Activated naive CD4-positive, alpha-beta T cell treated with anti-CD3 and anti-CD28 coated beads, Interleukin-2, amount 10 ng/mL, durations not matched to agents 7 days and 5 days (primary cell): Measurements from ENCODE around the gene CTNNAL1.
A peak's percentile ranks its signal among the peaks of the same experiment; 100 is the strongest.

Experiments
- CTCF ChIA-PET: fragments of 350-600 bp; sonication (Branson Sonifier 250); formaldehyde crosslinking; loops from one replicate; lab custom pipeline; 2021; ENCODE audit warnings: antibody characterized with exemption; lab: Charles Lee
- DNase-seq: peaks from one replicate; pipeline ENCODE4 v3.0.0-alpha.2; 2020
- H3K27ac Mint-ChIP-seq: one replicate; pipeline ENCODE4 v1.8.0; 2021; ENCODE audit warnings: mild to moderate bottlenecking, moderate library complexity, mixed read lengths
- H3K27me3 Mint-ChIP-seq: one replicate; pipeline ENCODE4 v1.8.0; 2021; ENCODE audit warnings: mild to moderate bottlenecking, mixed read lengths
- H3K36me3 Mint-ChIP-seq: one replicate; pipeline ENCODE4 v1.8.0; 2021; ENCODE audit warnings: mixed read lengths
- H3K4me1 Mint-ChIP-seq: one replicate; pipeline ENCODE4 v1.8.0; 2021; ENCODE audit warnings: mixed read lengths
- H3K4me3 Mint-ChIP-seq: one replicate; pipeline ENCODE4 v1.8.0; 2021; ENCODE audit warnings: mild to moderate bottlenecking, moderate library complexity, mixed read lengths
- H3K9me3 Mint-ChIP-seq: one replicate; pipeline ENCODE4 v1.8.0; 2021; ENCODE audit warnings: mixed read lengths

Gene CTNNAL1

DNA sequence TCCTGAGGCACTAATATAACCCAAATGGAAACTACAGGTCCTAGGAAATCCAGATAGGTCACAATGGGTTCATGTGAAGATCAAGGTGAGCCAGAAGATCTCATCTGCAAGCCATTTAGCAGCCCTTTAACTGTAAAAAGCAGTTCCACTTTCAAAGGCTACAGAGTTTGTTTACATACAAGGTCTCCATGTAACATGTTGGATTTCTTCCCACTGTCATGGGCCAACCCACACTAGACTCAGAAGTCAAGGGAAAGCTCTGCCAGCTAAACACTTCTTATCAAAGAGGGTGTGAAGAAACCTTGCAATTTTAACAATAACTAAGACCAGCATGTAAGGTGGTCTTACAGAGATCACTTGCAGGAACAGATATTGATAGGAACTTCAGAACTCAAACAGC lies 3.8 kb upstream of the CTNNAL1 start:
- peaks cover 16% of the 10 kb centered on the region for H3K4me1 Mint-ChIP-seq
- no peaks in the 10 kb centered on the region for H3K9me3 Mint-ChIP-seq
- H3K27ac Mint-ChIP-seq = no peak overlapping the region
- CTCF ChIA-PET = interaction anchor here (1.3 to 1.5 kb wide), 2 partner anchors 18 to 27 kb away, joined by 3 to 4 read pairs; no protein-coding TSS in a partner anchor
- DNase-seq = no peak
- peaks cover 25% of the 10 kb centered on the region for H3K36me3 Mint-ChIP-seq
- H3K27me3 Mint-ChIP-seq = peaks cover 6% of the 10 kb centered on the region
- H3K4me3 Mint-ChIP-seq = no peak overlapping the region

DNA sequence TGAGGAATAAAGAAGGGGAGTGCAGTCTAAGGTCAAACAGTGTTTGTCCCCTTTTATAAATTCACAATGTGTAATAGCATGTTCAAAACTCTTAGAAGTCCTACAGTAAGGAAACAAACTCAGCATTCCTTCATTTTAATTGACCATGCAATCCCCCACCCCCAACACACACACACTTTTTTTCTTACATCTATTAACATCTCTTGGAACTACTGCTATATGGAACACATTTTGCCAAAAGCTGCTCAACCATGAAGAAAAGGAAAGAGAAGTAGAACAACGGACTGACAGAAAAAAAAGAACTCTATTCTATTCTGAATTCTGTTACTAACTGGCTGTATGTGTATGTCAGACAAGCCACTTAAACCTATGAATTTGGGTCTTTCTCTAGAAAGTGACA lies 2.8 kb upstream of the CTNNAL1 start:
- DNase-seq = no peak
- H3K36me3 Mint-ChIP-seq = peaks cover 30% of the 10 kb centered on the region
- peaks cover 26% of the 10 kb centered on the region for H3K4me1 Mint-ChIP-seq
- peaks cover 6% of the 10 kb centered on the region for H3K27me3 Mint-ChIP-seq
- CTCF ChIA-PET = interaction anchor here (1.3 to 1.5 kb wide), 2 partner anchors 17 to 27 kb away, joined by 3 to 4 read pairs; no protein-coding TSS in a partner anchor
- H3K4me3 Mint-ChIP-seq = no peak overlapping the region
- no peaks in the 10 kb centered on the region for H3K9me3 Mint-ChIP-seq
- no peak overlapping the region for H3K27ac Mint-ChIP-seq

DNA sequence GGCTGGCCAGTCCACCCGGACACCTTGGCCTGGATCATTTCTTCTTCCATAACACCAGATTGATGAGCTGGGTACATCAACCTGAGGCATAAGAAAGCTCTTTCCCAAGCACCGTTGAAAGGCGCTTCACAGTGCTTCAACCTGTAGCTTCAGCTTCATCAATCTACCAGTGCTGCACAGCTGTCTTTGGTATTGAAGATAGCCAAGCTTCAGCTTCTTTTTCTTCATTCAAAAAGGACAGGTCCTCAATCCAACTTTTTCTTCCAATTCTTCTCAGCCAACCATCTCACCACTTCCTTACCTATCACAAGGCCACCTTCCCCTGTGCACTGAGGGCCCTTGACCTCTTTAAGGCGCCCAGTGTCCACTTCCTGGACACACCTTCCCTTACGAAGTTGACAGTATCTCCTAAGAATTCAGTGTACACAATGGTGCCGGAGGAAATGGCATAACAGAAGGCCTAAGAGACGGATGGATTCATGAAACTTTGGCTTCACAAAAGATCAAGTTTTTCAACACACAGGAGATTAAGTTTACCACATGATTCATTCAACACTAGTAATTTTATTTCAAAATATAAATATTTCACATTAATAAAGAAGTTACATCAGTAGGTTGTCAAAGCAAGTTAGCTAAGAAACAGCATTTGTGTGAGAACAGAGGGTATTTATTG lies 1.4 kb upstream of the CTNNAL1 start:
- H3K27me3 Mint-ChIP-seq = peaks cover 6% of the 10 kb centered on the region
- H3K36me3 Mint-ChIP-seq = peaks cover 18% of the 10 kb centered on the region
- peak overlapping the region; percentile 6 for H3K27ac Mint-ChIP-seq
- H3K4me1 Mint-ChIP-seq = peaks cover 31% of the 10 kb centered on the region
- H3K4me3 Mint-ChIP-seq = no peak overlapping the region
- H3K9me3 Mint-ChIP-seq = no peaks in the 10 kb centered on the region
- no peak for DNase-seq
- CTCF ChIA-PET = no interaction called here

DNA sequence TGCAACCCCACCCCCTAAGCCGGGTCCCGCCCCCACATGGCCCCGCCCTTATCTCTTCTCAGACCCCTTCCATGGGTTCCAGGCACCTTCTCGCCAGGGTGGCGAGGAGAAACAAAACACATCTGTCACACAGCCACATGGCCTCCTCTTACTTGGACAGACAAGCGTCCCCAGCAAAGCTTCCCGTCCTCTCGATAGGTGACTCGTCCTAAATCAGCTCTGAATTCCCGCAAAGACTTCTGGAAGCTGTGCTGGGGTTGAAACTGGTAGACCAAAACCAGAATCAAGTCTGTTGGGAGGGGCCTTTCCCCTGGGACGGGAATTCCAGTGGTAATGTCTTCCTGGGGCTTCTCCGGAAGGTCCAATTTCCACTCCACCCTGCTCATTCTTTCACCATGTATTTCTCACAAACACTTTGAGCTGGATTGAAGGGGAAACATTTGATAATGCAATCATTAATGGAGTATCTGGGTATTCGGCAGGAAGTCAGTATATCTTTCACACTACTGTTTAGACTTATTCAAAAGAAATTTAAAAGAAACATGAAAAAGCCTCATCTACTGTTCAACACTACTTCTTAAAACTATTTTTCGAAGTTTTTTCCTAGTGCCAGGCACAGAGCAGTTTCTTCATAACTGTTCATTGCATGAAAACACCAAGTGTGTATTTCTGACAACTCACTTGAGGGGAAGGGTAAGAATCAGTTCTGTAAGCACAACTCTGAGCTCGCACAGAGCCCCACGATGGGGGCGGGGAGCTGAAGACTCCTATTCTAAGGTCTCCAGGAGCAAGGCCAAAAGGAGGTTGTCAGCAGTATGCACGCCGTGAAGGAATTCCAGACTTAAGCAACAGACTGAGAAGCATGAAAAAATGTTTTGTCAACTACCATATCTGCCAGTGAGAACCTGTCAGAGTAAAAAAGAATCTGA lies 644 bp upstream of the CTNNAL1 start:
- Mint-ChIP-seq H3K27ac (peak overlapping the region; percentile 73), H3K36me3 (peaks cover 10% of the 10 kb centered on the region), H3K4me1 (peaks cover 34% of the 10 kb centered on the region), H3K27me3 (peaks cover 6% of the 10 kb centered on the region), H3K4me3 (peak overlapping the region; percentile 79), H3K9me3 (no peaks in the 10 kb centered on the region)
- CTCF ChIA-PET = no interaction called here
- no peak for DNase-seq

DNA sequence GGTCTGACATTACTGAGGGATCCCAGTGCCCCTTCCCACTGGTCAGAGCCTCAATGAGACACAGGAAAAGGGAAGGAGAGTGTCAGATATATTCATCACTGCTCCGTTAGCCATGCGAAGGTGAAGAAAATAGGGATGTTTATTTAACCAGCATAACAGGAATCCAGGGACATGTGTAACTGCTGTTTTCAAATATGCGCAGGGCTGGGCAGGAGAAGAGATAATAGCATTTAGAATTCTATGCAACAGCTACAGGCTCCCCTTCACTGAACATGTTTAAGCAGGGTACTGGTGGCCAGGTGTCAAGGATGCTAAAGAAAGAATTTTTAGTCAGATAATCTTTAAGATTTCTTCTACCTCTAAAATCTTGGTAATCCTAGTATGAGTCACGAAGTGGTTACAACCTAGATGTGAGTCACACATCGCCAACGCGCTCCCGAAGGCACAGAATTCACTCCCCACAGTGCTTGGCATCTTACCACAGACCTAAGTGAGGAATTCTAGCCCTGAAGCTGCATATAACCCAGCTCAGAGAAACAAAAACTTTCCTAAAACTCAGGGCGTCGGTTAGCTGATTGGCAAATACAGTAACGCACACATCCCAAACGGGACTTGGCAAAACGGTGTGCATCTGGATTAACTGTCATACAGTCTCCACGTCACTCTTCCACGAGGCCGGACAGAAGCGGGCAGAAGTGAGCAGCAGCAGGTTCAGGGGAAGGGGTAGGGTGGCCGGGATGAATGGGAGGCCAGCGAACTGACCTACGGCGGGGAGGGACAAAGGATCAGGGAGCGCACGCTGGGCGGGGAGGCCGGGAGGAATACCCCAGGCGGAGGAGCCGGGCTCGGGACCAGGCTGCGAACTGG lies 1.1 kb downstream of the CTNNAL1 start:
- Mint-ChIP-seq H3K27me3 (peaks cover 6% of the 10 kb centered on the region), H3K4me3 (peak overlapping the region; percentile 99), H3K9me3 (no peaks in the 10 kb centered on the region), H3K27ac (peak overlapping the region; percentile 87), H3K36me3 (peaks cover 6% of the 10 kb centered on the region), H3K4me1 (peaks cover 34% of the 10 kb centered on the region)
- DNase-seq = peak; percentile 54
- CTCF ChIA-PET = interaction anchor here (0.7 kb wide), 1 partner anchor 106 kb away, joined by 3 read pairs; no protein-coding TSS in a partner anchor

DNA sequence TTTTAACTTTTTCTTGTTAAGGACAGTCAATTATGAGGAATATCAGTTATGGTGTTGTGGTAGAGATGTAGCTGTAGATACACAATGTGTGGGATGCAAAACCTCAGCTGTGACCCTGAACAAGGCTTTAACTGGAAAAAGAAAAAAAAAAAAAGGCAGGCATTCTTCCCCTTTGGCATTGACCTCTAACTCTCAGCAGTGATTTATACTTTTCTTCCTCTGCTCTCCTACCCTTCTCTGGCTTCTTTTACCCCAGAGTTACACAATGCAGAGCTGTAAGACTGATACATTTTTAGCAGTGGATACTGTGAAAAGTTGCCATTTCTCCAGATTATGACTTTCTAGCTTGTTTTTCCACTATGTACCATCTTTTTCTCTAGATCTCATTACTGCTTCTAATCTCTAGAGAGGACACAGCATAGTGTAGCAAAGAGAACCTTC lies 2.0 kb downstream of the CTNNAL1 start:
- peaks cover 34% of the 10 kb centered on the region for H3K4me1 Mint-ChIP-seq
- peaks cover 6% of the 10 kb centered on the region for H3K27me3 Mint-ChIP-seq
- H3K4me3 Mint-ChIP-seq = no peak overlapping the region
- no peaks in the 10 kb centered on the region for H3K9me3 Mint-ChIP-seq
- DNase-seq = no peak
- CTCF ChIA-PET = interaction anchor here (1.0 kb wide), 1 partner anchor 109 kb away, joined by 3 read pairs; the partner anchor contains the start of gene TMEM245
- peaks cover 6% of the 10 kb centered on the region for H3K36me3 Mint-ChIP-seq
- H3K27ac Mint-ChIP-seq = no peak overlapping the region

DNA sequence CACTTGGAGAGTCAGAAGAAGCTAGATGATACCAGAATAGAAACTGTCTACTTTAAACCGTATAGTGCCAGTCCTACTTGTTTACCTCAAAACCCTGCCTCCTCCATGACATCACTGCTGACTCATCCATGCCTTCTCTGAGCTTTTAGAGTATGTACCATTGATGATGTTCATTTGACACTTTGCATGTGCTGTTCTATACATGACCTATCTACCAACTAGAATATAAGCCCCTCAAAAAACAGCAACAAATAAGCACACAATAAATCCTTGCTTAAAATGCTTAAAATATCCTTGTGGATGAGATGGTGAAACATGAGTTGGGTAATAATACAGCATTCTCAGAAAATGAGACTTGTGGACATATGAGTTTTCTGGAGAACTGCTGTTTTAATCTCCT lies 2.6 kb downstream of the CTNNAL1 start:
- Mint-ChIP-seq H3K27me3 (peaks cover 6% of the 10 kb centered on the region), H3K9me3 (no peaks in the 10 kb centered on the region), H3K4me3 (no peak overlapping the region), H3K36me3 (peaks cover 6% of the 10 kb centered on the region), H3K27ac (no peak overlapping the region), H3K4me1 (peaks cover 34% of the 10 kb centered on the region)
- CTCF ChIA-PET = interaction anchor here (1.0 kb wide), 1 partner anchor 109 kb away, joined by 3 read pairs; the partner anchor contains the start of gene TMEM245
- DNase-seq = peak; percentile 73

DNA sequence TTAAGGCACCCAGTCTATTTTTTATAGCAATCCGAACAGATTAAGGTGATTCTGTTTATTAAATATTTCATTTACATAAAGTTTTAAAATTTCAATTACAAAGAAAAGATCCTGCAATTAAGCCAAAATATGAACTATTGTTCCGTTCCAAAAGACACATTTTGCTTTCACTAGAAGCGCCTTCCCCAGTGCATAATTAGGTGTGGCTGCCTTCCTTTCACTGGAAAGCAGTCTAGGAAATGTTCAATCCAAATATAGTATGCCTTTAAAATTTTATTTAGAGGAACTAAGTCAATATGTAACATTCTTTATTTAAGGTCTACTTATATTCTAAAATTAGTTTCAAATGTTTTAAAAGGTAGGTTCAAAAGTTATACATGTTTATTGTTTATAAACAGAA lies 7.6 kb downstream of the CTNNAL1 start:
- DNase-seq = no peak
- no peak overlapping the region for H3K27ac Mint-ChIP-seq
- CTCF ChIA-PET = interaction anchor here (1.8 kb wide), 1 partner anchor 52 kb away, joined by 5 read pairs; no protein-coding TSS in a partner anchor
- H3K4me3 Mint-ChIP-seq = no peak overlapping the region
- H3K36me3 Mint-ChIP-seq = peaks cover 7% of the 10 kb centered on the region
- H3K9me3 Mint-ChIP-seq = peaks cover 11% of the 10 kb centered on the region
- H3K27me3 Mint-ChIP-seq = no peaks in the 10 kb centered on the region
- H3K4me1 Mint-ChIP-seq = peaks cover 16% of the 10 kb centered on the region

DNA sequence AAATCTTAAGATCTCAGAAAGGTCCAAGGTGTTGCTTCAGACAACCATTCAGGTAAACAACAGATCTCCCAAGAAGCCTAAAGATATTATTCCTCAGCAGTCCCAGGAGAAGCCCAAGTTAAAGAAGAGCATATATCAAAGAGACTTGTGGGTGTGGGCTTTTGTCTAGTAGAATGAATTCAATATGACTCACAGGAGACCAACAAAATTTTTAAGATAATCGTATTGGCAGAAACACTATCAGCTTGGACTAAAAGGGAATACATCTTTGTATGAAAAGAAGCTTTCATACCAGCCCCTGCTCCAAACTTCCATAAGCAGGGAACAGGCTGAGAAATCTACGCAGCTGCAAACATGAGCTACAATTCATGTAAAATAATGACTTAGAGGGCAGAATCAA lies 10.2 kb downstream of the CTNNAL1 start:
- no peak for DNase-seq
- CTCF ChIA-PET = no interaction called here
- Mint-ChIP-seq H3K27me3 (no peaks in the 10 kb centered on the region), H3K9me3 (peaks cover 11% of the 10 kb centered on the region), H3K27ac (no peak overlapping the region), H3K4me1 (peaks cover 11% of the 10 kb centered on the region), H3K4me3 (no peak overlapping the region), H3K36me3 (peaks cover 7% of the 10 kb centered on the region)

DNA sequence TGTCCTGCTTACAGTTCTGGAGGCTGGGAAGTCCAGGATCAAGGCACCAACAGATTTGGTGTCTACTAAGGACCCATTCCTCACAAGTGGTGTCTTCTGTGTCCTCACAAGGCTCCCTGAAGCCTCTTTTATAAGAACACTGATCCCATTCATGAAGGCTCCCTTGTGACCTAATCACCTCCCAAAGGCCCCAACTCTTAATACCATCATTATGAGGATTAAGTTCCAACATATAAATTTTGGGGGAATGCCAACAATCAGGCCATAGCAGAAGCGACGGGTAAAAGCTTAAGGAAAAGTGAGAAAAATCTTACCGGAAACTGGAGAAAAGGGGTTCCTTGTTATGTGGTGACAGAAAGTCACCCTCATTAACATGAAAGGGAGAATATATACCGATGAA lies 11.2 kb downstream of the CTNNAL1 start:
- peaks cover 11% of the 10 kb centered on the region for H3K4me1 Mint-ChIP-seq
- H3K27me3 Mint-ChIP-seq = no peaks in the 10 kb centered on the region
- no peak for DNase-seq
- no peak overlapping the region for H3K27ac Mint-ChIP-seq
- H3K4me3 Mint-ChIP-seq = no peak overlapping the region
- CTCF ChIA-PET = no interaction called here
- H3K9me3 Mint-ChIP-seq = peaks cover 11% of the 10 kb centered on the region
- peaks cover 7% of the 10 kb centered on the region for H3K36me3 Mint-ChIP-seq

DNA sequence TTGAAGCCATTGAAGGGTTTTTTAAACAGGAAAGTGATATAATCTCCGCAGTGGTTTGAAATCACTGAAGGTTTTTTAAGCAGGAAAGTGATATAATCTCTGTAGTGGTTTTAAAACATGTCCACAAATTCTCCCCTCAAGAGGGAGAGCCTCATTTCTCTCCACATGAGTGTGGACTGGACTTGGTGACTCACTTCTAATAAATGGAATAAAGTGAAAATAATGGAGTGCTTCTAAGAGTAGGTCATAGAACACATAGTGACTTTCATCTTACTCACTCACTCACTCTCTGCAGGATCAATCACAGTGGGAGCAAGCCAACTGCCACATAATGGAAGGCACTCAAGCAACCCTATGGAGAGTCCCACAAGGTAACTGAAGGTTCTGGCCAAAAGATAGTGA lies 12.0 kb downstream of the CTNNAL1 start:
- H3K27me3 Mint-ChIP-seq = no peaks in the 10 kb centered on the region
- CTCF ChIA-PET = no interaction called here
- H3K27ac Mint-ChIP-seq = no peak overlapping the region
- H3K4me3 Mint-ChIP-seq = no peak overlapping the region
- peaks cover 11% of the 10 kb centered on the region for H3K4me1 Mint-ChIP-seq
- H3K36me3 Mint-ChIP-seq = peaks cover 7% of the 10 kb centered on the region
- H3K9me3 Mint-ChIP-seq = peaks cover 11% of the 10 kb centered on the region
- no peak for DNase-seq

DNA sequence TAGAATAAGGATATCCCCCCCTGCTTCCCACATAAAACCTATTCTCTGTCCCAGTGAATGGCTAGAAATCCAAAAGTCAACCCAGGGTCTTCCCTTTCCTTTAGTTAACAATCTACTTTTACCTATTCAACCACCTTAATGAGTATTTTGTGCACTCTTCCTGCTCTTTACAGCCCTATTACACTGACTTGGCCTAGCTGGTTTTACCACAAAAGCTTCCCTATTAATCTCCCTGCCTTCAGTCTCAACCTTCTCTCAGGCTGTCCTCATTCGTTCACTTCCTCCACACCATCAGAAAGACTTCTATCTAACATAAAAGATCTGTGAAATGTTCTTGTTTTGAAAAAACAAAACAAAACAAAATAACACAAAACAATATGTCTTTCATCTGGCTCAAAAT lies 16.2 kb downstream of the CTNNAL1 start:
- H3K27me3 Mint-ChIP-seq = no peaks in the 10 kb centered on the region
- H3K4me3 Mint-ChIP-seq = no peak overlapping the region
- peaks cover 20% of the 10 kb centered on the region for H3K4me1 Mint-ChIP-seq
- DNase-seq = no peak
- H3K9me3 Mint-ChIP-seq = no peaks in the 10 kb centered on the region
- no peak overlapping the region for H3K27ac Mint-ChIP-seq
- CTCF ChIA-PET = no interaction called here
- no peaks in the 10 kb centered on the region for H3K36me3 Mint-ChIP-seq

DNA sequence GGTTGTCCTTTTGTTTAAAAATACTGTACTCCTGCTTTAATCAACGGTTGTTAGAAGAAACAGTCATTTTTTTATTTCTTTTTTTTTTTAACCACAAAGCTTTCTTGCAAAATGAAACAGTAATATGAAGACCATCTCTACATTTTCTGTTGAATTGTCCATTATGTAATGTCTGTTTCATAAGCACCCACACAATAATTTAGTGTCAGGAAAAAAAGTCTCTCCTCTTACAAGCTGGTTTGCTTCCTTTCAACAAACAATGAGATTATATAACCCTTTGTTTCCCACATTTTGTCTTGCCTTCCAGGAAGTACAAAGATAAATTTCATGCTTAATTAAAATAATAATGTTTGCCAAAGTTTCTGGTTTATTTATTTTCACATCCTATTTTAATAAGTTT lies 16.7 kb downstream of the CTNNAL1 start:
- Mint-ChIP-seq H3K36me3 (no peaks in the 10 kb centered on the region), H3K4me1 (peaks cover 18% of the 10 kb centered on the region)

More for the DNA sequence above, 16.7 kb downstream of the CTNNAL1 start:
- H3K27ac Mint-ChIP-seq = no peak overlapping the region
- H3K4me3 Mint-ChIP-seq = no peak overlapping the region
- H3K9me3 Mint-ChIP-seq = no peaks in the 10 kb centered on the region
- H3K27me3 Mint-ChIP-seq = no peaks in the 10 kb centered on the region
- CTCF ChIA-PET = no interaction called here
- no peak for DNase-seq
